Muscle of leg (tissue), 11 donors: ENCODE results near the gene FBXW5. TPM values are rescaled to one million over a fixed set of nuclear protein-coding genes. Genes with fewer than 3 reads are reported as not detected.

Experiments
- DNase-seq: peaks from one replicate; pipeline ENCODE4 v3.0.0; 2013
- H3K27ac ChIP-seq: one replicate; pipeline ENCODE4 v1.5.1; 2013; ENCODE audit warnings: mild to moderate bottlenecking, low read length, control low read depth
- H3K27me3 ChIP-seq: one replicate; pipeline ENCODE4 v1.6.1; 2013; ENCODE audit warnings: low read length; ENCODE audit not compliant: control insufficient read depth, insufficient read depth
- H3K36me3 ChIP-seq: one replicate; pipeline ENCODE4 v1.6.1; 2013; ENCODE audit warnings: low read length; ENCODE audit not compliant: control insufficient read depth, insufficient read depth
- H3K4me1 ChIP-seq: one replicate; pipeline ENCODE4 v1.6.1; 2013; ENCODE audit warnings: low read length; ENCODE audit not compliant: control insufficient read depth, insufficient read depth
- H3K4me3 ChIP-seq: one replicate; pipeline ENCODE4 v1.5.1; 2013; ENCODE audit warnings: low read length, control low read depth
- H3K9me3 ChIP-seq: replicated peaks from 2 replicates; pipeline ENCODE4 v1.6.1; 2013; ENCODE audit warnings: low read depth, low read length; ENCODE audit not compliant: control insufficient read depth
- WGBS: methylation state at CpG from one replicate; pipeline ENCODE4 v1.1.5; 2013; ENCODE audit warnings: missing lambda C conversion rate; ENCODE audit not compliant: insufficient coverage; 5-methylcytosine and 5-hydroxymethylcytosine counted together
- polyA plus RNA-seq, 8 donors: library from polyadenylated mRNA; unstranded; fragments of 120-200 nt; gene quantifications; one replicate each; pipeline versions ENCODE4 v1.2.1 to v1.2.3, GENCODE V29; 2013; ENCODE audit warnings: inconsistent platforms in 1 of 8, low replicate concordance in 1 of 8; ENCODE audit not compliant: insufficient read length in 8 of 8, insufficient read depth in 1 of 8
- total RNA-seq: library from RNA; stranded (reverse); fragments of 120-200 nt; gene quantifications from one replicate; pipeline ENCODE4 v1.2.4, GENCODE V29; 2013

The FBXW5 gene
- total and polyA plus RNA-seq, 9 donors = 39.9 to 54.8 (median 45.3) TPM

DNA sequence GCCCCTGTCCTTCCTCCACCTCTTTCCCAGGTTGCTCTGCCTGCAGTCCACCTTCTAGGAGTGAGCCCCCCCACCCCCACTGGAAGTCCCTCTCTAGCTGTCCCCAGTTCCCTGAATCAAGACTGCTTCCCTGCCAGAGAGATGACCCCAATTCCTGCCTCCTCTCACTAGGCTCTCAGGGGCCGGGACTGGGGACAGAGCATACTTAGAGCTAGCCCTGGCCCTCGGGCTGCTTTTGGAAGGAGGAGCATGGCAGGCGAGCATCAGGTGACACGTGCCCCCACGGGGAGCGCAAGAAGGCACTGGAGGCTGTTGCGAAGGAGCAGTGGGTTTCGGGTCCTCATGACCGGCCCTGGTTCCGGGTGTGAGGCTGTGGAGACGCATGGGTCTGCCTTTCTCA, 48.5 kb downstream of the FBXW5 start:
- no peaks in the 10 kb centered on the region for H3K4me1 ChIP-seq
- H3K4me3 ChIP-seq = no peak overlapping the region
- DNase-seq = no peak
- no peaks in the 10 kb centered on the region for H3K27me3 ChIP-seq
- no peaks in the 10 kb centered on the region for H3K9me3 ChIP-seq
- H3K36me3 ChIP-seq = peaks cover 35% of the 10 kb centered on the region
- no peak overlapping the region for H3K27ac ChIP-seq
- WGBS = 75% methylated on average over 10 of the region's 11 CpGs

DNA sequence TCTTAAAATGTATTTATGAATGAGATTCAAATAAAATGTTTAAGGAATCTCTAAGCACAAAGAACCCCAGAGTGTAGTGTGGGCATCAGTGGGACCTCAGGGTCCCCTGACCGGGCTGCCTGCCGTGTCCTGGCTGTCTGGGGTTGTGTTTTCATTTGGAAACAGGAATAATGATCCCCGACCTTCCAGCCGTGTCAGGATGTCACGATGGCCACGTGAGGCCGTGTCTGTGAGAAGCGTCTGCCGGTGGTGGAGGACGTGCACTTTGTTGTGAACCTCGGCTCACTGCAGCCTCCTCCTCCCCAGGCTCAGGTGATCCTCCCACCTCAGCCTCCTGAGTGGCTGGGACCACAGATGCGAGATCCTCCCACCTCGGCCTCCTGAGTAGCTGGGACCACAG, 53.9 kb downstream of the FBXW5 start:
- Histone ChIP-seq H3K27me3 (no peaks in the 10 kb centered on the region), H3K9me3 (no peaks in the 10 kb centered on the region), H3K36me3 (peaks cover 7% of the 10 kb centered on the region), H3K27ac (no peak overlapping the region), H3K4me1 (peaks cover 7% of the 10 kb centered on the region), H3K4me3 (no peak overlapping the region)
- WGBS = 85% methylated on average over 13 of the region's 13 CpGs
- DNase-seq = no peak

Other genes starting within 250 kb of the FBXW5 start
Only the 30 nearest of the 32 such genes appear.
- gene DIPK1B, start 232.2 kb downstream of the FBXW5 start, total RNA-seq = 20.3 TPM
- gene DIPK1B, start 232.2 kb downstream of the FBXW5 start, polyA plus RNA-seq = 10 to 100 TPM; 14.1 to 25.3 (median 21.3) TPM
- 12.3 TPM for gene LCN10, start 201.8 kb downstream of the FBXW5 start, total RNA-seq
- 10 to 100 TPM in 4 of 8 donors, 1 to 10 TPM in 4; 2.5 to 15.5 (median 9.8) TPM for gene LCN10, start 201.8 kb downstream of the FBXW5 start, polyA plus RNA-seq
- not detected for gene LCN6, start 196.2 kb downstream of the FBXW5 start, total RNA-seq
- gene LCN6, start 196.2 kb downstream of the FBXW5 start, polyA plus RNA-seq = under 1 TPM in 2 of 8 donors, not detected in 6; 0.30 to 0.31 TPM
- 6.9 TPM for gene LCN8, start 186.5 kb downstream of the FBXW5 start, total RNA-seq
- gene LCN8, start 186.5 kb downstream of the FBXW5 start, polyA plus RNA-seq = 10 to 100 TPM in 1 of 8 donors, 1 to 10 TPM in 7; 1.6 to 12.8 (median 3.9) TPM
- gene LCN15, start 180.2 kb downstream of the FBXW5 start, total RNA-seq = not detected
- 1 to 10 TPM in 1 of 8 donors, under 1 TPM in 7; 0.16 to 4.0 (median 0.68) TPM for gene LCN15, start 180.2 kb downstream of the FBXW5 start, polyA plus RNA-seq
- 43.8 TPM for gene TMEM141, start 153.4 kb downstream of the FBXW5 start, total RNA-seq
- gene TMEM141, start 153.4 kb downstream of the FBXW5 start, polyA plus RNA-seq = 10 to 100 TPM; 34.2 to 53.2 (median 44.6) TPM
- 0.84 TPM for gene CCDC183, start 148.4 kb downstream of the FBXW5 start, total RNA-seq
- gene CCDC183, start 148.4 kb downstream of the FBXW5 start, polyA plus RNA-seq = 1 to 10 TPM; 1.2 to 4.6 (median 2.2) TPM
- 37.6 TPM for gene RABL6, start 136.8 kb downstream of the FBXW5 start, total RNA-seq
- 10 to 100 TPM; 53.6 to 66.0 (median 61.1) TPM for gene RABL6, start 136.8 kb downstream of the FBXW5 start, polyA plus RNA-seq
- gene AJM1, start 102.3 kb downstream of the FBXW5 start, total RNA-seq = 1.2 TPM
- 1 to 10 TPM; 1.5 to 3.7 (median 2.5) TPM for gene AJM1, start 102.3 kb downstream of the FBXW5 start, polyA plus RNA-seq
- 145 TPM for gene PHPT1, start 95.3 kb downstream of the FBXW5 start, total RNA-seq
- gene PHPT1, start 95.3 kb downstream of the FBXW5 start, polyA plus RNA-seq = 100 to 1,000 TPM; 103 to 137 (median 114) TPM
- gene MAMDC4, start 92.4 kb downstream of the FBXW5 start, total RNA-seq = 4.7 TPM
- 10 to 100 TPM in 2 of 8 donors, 1 to 10 TPM in 6; 2.7 to 33.5 (median 5.7) TPM for gene MAMDC4, start 92.4 kb downstream of the FBXW5 start, polyA plus RNA-seq
- gene EDF1, start 78.4 kb downstream of the FBXW5 start, total RNA-seq = 418 TPM
- gene EDF1, start 78.4 kb downstream of the FBXW5 start, polyA plus RNA-seq = 100 to 1,000 TPM; 343 to 402 (median 381) TPM
- 5.4 TPM for gene TRAF2, start 58.2 kb downstream of the FBXW5 start, total RNA-seq
- gene TRAF2, start 58.2 kb downstream of the FBXW5 start, polyA plus RNA-seq = 10 to 100 TPM in 5 of 8 donors, 1 to 10 TPM in 3; 9.1 to 11.9 (median 10.3) TPM
- 0.58 TPM for gene C8G, start 505 bp upstream of the FBXW5 start, total RNA-seq
- 1 to 10 TPM in 1 of 8 donors, under 1 TPM in 6, not detected in 1; 0.17 to 2.3 (median 0.86) TPM for gene C8G, start 505 bp upstream of the FBXW5 start, polyA plus RNA-seq
- gene LCN12, start 7.5 kb upstream of the FBXW5 start, total RNA-seq = 0.44 TPM
- gene LCN12, start 7.5 kb upstream of the FBXW5 start, polyA plus RNA-seq = 1 to 10 TPM in 3 of 8 donors, under 1 TPM in 4, not detected in 1; 0.10 to 5.3 (median 0.75) TPM
- gene PTGDS, start 32.8 kb upstream of the FBXW5 start, total RNA-seq = 8.4 TPM
- gene PTGDS, start 32.8 kb upstream of the FBXW5 start, polyA plus RNA-seq = 10 to 100 TPM in 3 of 8 donors, 1 to 10 TPM in 5; 2.8 to 15.9 (median 7.0) TPM
- 0.53 TPM for gene LCNL1, start 38.3 kb upstream of the FBXW5 start, total RNA-seq
- 1 to 10 TPM in 1 of 8 donors, under 1 TPM in 7; 0.12 to 1.3 (median 0.34) TPM for gene LCNL1, start 38.3 kb upstream of the FBXW5 start, polyA plus RNA-seq
- gene PAXX, start 47.7 kb upstream of the FBXW5 start, total RNA-seq = 19.1 TPM
- gene PAXX, start 47.7 kb upstream of the FBXW5 start, polyA plus RNA-seq = 10 to 100 TPM; 21.2 to 31.7 (median 27.3) TPM
- gene CLIC3, start 51.8 kb upstream of the FBXW5 start, total RNA-seq = 0.27 TPM
- gene CLIC3, start 51.8 kb upstream of the FBXW5 start, polyA plus RNA-seq = 1 to 10 TPM in 2 of 8 donors, under 1 TPM in 6; 0.34 to 8.4 (median 0.64) TPM
- 8.3 TPM for gene ABCA2, start 83.5 kb upstream of the FBXW5 start, total RNA-seq
- gene ABCA2, start 83.5 kb upstream of the FBXW5 start, polyA plus RNA-seq = 10 to 100 TPM; 15.9 to 24.8 (median 19.0) TPM
- not detected for gene FUT7, start 87.3 kb upstream of the FBXW5 start, total RNA-seq
- gene FUT7, start 87.3 kb upstream of the FBXW5 start, polyA plus RNA-seq = under 1 TPM in 4 of 8 donors, not detected in 4; 0.05 to 0.16 (median 0.10) TPM
- 32.1 TPM for gene NPDC1, start 101.4 kb upstream of the FBXW5 start, total RNA-seq
- 10 to 100 TPM; 38.4 to 63.4 (median 44.4) TPM for gene NPDC1, start 101.4 kb upstream of the FBXW5 start, polyA plus RNA-seq
- gene ENTPD2, start 109.3 kb upstream of the FBXW5 start, total RNA-seq = 3.7 TPM
- gene ENTPD2, start 109.3 kb upstream of the FBXW5 start, polyA plus RNA-seq = 10 to 100 TPM in 7 of 8 donors, 1 to 10 TPM in 1; 9.6 to 20.6 (median 13.6) TPM
- 4.2 TPM for gene SAPCD2, start 125.8 kb upstream of the FBXW5 start, total RNA-seq
- gene SAPCD2, start 125.8 kb upstream of the FBXW5 start, polyA plus RNA-seq = 1 to 10 TPM; 3.4 to 7.2 (median 5.6) TPM
- 3.1 TPM for gene UAP1L1, start 132.8 kb upstream of the FBXW5 start, total RNA-seq
- 1 to 10 TPM; 1.8 to 3.8 (median 2.0) TPM for gene UAP1L1, start 132.8 kb upstream of the FBXW5 start, polyA plus RNA-seq
- 40.7 TPM for gene MAN1B1, start 142.2 kb upstream of the FBXW5 start, total RNA-seq
- gene MAN1B1, start 142.2 kb upstream of the FBXW5 start, polyA plus RNA-seq = 10 to 100 TPM; 38.5 to 59.0 (median 45.8) TPM
- 29.7 TPM for gene DPP7, start 170.0 kb upstream of the FBXW5 start, total RNA-seq
- gene DPP7, start 170.0 kb upstream of the FBXW5 start, polyA plus RNA-seq = 10 to 100 TPM; 23.9 to 43.9 (median 31.9) TPM
- not detected for gene GRIN1, start 194.4 kb upstream of the FBXW5 start, total RNA-seq
- under 1 TPM in 4 of 8 donors, not detected in 4; 0.07 to 0.17 (median 0.11) TPM for gene GRIN1, start 194.4 kb upstream of the FBXW5 start, polyA plus RNA-seq
- not detected for gene LRRC26, start 225.3 kb upstream of the FBXW5 start, total RNA-seq
- gene LRRC26, start 225.3 kb upstream of the FBXW5 start, polyA plus RNA-seq = under 1 TPM in 1 of 8 donors, not detected in 7; 0.14 TPM
- gene TMEM210, start 227.3 kb upstream of the FBXW5 start, total RNA-seq = not detected
- gene TMEM210, start 227.3 kb upstream of the FBXW5 start, polyA plus RNA-seq = not detected